Chondrocyte (in vitro differentiated cells): ENCODE data around the gene CDHR3. TPM values are rescaled to one million over a fixed set of nuclear protein-coding genes. Genes with fewer than 3 reads are reported as not detected.
A peak's percentile ranks its signal among the peaks of the same experiment; 100 is the strongest.

Experiments
- DNase-seq: peaks from one replicate; pipeline ENCODE4 v3.0.0; 2021; ENCODE audit warnings: mixed read lengths, low spot score
- H3K27ac Mint-ChIP-seq: one replicate; pipeline ENCODE4 v1.8.0; 2021; ENCODE audit warnings: mild to moderate bottlenecking, moderate library complexity, mixed read lengths; ENCODE audit not compliant: unreplicated experiment
- H3K27me3 Mint-ChIP-seq: 2 replicates; pipeline ENCODE4 v1.8.0; 2021; ENCODE audit warnings: low read depth, mixed read lengths
- H3K36me3 Mint-ChIP-seq: 2 replicates; pipeline ENCODE4 v1.8.0; 2021; ENCODE audit warnings: low read depth, mixed read lengths
- H3K4me1 Mint-ChIP-seq: 2 replicates; pipeline ENCODE4 v1.8.0; 2021; ENCODE audit warnings: low read depth, mild to moderate bottlenecking, mixed read lengths
- H3K4me3 Mint-ChIP-seq: one replicate; pipeline ENCODE4 v1.8.0; 2021; ENCODE audit warnings: mild to moderate bottlenecking, moderate library complexity, mixed read lengths; ENCODE audit not compliant: unreplicated experiment
- H3K9me3 Mint-ChIP-seq: 2 replicates; pipeline ENCODE4 v1.8.0; 2021; ENCODE audit warnings: low read depth, mixed read lengths
- total RNA-seq: library from RNA; stranded (reverse); gene quantifications from 3 replicates; pipeline ENCODE4 v1.2.1, GENCODE V29; 2021
- TF ChIP-seq, protein P1 (sequence below): fragments of 200-600 bp; sonication (generic); IDR thresholded peaks from 2 replicates; pipeline ENCODE4 v1.5.0; 2021; ENCODE audit warnings: antibody characterized with exemption, mild to moderate bottlenecking, moderate library complexity

The CDHR3 gene
- total RNA-seq, 1 donor from 2014 or later = 1.0 TPM

DNA sequence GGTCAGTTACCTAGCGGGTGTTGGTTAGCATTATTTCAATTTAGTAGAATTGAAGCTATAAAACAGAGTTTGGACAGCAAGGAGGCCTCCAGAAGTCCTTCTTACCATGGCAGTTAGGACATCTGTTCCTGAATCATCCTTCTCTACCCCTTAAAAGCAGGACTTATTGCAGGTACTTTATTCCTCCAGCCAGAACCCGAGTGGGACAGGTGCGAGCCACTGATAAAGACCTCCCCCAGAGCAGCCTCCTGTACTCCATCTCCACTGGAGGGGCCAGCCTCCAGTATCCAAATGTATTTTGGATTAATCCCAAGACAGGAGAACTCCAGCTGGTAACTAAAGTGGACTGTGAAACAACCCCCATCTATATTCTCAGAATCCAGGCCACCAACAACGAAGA lies 54.6 kb downstream of the CDHR3 start:
- Mint-ChIP-seq H3K27ac (no peak overlapping the region), H3K4me1 (peaks cover 43% of the 10 kb centered on the region), H3K4me3 (no peak overlapping the region), H3K27me3 (no peaks in the 10 kb centered on the region), H3K36me3 (no peaks in the 10 kb centered on the region), H3K9me3 (no peaks in the 10 kb centered on the region)
- DNase-seq = no peak
- TF ChIP-seq, protein P1, sequence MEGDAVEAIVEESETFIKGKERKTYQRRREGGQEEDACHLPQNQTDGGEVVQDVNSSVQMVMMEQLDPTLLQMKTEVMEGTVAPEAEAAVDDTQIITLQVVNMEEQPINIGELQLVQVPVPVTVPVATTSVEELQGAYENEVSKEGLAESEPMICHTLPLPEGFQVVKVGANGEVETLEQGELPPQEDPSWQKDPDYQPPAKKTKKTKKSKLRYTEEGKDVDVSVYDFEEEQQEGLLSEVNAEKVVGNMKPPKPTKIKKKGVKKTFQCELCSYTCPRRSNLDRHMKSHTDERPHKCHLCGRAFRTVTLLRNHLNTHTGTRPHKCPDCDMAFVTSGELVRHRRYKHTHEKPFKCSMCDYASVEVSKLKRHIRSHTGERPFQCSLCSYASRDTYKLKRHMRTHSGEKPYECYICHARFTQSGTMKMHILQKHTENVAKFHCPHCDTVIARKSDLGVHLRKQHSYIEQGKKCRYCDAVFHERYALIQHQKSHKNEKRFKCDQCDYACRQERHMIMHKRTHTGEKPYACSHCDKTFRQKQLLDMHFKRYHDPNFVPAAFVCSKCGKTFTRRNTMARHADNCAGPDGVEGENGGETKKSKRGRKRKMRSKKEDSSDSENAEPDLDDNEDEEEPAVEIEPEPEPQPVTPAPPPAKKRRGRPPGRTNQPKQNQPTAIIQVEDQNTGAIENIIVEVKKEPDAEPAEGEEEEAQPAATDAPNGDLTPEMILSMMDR = no peak

DNA sequence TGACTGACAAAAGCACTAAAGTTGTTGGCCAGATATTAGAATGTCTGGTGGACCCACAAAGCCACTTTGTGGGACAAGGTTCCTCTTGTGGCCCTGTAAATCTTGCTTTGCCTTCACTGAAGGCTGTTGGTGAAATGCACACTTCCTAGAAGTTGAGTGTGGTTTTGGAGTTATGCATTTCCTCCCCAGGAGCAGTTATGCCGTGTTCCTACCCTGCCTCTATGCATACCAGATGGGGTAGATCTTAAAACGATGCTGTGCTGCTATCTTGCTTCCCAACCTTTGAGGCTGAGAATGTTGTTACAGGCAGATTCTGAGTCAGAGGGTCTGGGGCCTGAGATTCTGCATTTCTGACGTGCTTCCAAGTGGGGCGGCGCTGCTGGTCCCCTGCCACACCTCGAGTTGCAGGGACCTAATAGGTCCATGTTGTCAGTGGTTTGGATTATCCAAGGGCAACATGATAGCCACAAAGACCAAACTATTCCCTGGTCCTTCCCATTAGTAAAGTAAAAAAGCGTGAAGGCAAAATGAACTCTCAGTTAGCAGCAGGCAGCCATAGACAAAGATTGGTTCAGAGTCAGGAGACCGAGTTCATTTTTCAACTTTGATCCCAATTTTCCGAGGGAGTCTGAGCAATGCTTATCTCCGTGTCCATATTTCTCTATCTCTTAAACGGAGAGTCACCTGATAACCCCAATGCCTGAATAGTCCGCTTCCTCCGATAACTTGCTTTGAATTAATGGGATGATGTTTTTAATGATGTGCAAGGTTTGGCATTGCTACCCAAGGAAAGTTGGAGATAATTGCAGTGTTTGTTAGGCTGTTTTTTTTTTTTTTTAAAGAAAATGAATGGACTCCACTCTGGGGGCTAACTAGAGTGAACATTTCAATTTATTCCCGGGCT lies 55.8 kb downstream of the CDHR3 start:
- H3K27me3 Mint-ChIP-seq = no peaks in the 10 kb centered on the region
- peaks cover 41% of the 10 kb centered on the region for H3K4me1 Mint-ChIP-seq
- no peaks in the 10 kb centered on the region for H3K9me3 Mint-ChIP-seq
- TF ChIP-seq, protein P1 = no peak
- DNase-seq = no peak
- H3K36me3 Mint-ChIP-seq = no peaks in the 10 kb centered on the region
- H3K4me3 Mint-ChIP-seq = no peak overlapping the region
- H3K27ac Mint-ChIP-seq = no peak overlapping the region

DNA sequence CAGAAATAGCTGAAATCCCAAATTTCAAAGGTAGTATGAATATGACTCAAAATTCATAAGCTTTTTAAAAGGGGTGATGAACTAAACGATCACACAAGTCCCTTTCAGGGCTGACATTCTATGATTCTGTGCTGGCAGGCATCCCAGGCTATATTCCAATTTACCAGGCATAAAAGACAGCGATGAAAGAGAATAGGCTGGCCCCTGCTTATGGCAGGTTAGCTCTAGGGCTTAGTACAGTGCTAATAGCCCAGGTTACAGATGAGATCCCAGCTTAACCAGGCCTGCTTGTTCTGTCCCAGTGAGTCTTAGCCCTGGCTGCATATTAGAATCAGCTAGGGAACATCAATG lies 56.4 kb downstream of the CDHR3 start:
- H3K27ac Mint-ChIP-seq = no peak overlapping the region
- no peak for DNase-seq
- H3K4me3 Mint-ChIP-seq = no peak overlapping the region
- H3K4me1 Mint-ChIP-seq = peaks cover 45% of the 10 kb centered on the region
- no peaks in the 10 kb centered on the region for H3K27me3 Mint-ChIP-seq
- TF ChIP-seq, protein P1 = no peak
- no peaks in the 10 kb centered on the region for H3K36me3 Mint-ChIP-seq
- no peaks in the 10 kb centered on the region for H3K9me3 Mint-ChIP-seq

DNA sequence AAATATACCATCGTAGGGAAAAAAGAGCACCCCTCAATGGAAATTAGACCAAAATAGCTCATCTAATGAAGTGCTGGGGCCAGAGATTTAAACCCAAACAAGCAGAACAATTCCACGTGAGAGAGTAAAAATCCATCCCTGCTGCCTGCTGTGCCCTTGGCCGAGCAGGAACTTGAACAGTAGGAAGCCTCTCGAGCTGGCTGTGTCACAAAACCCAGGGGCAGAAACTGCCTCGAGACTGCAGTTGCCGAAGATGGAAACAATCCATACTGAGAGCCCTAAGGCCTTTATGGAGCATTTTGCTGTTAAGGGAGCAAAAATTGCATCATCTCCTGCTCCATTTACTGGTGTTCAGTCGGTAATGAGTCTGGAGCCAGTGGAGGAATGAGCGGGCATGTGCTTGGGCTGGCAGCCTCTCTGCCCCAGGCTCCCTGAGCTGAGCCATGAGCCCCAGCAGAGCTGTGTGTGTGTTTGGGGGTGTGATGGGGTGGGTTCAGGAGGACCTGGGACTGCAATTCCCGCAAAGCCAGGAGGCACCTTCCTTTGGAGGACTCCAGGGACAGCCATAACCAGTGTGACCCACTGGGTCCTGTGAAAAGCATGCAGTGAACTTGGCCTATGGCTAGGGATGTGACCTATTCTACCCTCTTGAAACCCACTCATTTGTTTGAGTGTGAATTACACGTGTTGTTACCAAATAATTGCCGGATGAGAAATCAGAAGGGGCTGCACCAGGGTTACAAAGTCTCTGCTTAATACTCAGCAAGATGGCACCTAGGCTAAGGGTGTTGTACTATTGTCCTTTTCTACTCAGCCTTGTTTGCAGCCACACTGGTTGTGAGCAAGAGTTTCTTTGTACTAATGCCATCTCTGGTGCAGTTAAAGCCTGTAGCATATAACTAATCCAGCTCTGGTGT lies 58.3 kb downstream of the CDHR3 start:
- TF ChIP-seq, protein P1 = no peak
- DNase-seq = no peak
- Mint-ChIP-seq H3K9me3 (no peaks in the 10 kb centered on the region), H3K27me3 (peaks cover under 1% of the 10 kb centered on the region), H3K36me3 (no peaks in the 10 kb centered on the region), H3K4me1 (peaks cover 43% of the 10 kb centered on the region), H3K27ac (peak overlapping the region; percentile 94), H3K4me3 (no peak overlapping the region)

DNA sequence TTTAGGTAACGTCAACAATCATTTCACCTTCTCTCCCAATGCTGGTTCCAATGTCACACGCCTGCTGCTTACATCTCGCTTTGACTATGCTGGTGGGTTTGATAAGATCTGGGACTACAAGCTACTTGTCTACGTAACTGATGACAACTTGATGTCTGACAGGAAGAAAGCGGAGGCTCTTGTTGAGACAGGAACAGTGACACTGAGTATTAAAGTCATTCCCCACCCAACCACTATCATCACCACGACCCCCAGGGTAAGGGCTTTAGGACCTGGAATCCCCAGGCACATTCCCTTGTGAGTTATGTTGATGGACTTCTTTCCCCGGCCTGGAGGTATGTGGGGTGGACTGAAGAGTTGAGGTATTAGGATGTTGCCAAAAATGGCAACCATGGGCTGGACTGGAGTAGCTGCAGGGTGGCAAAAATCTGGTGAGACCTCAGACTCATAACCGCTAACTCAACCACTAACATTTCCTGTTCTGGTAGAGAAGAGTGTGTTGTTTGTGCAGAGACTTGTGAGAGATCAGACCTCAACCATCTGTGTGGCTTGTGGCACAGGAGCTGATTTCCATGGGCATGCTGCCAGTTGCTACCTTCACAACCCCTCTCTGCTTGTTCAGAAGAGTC lies 59.2 kb downstream of the CDHR3 start:
- H3K36me3 Mint-ChIP-seq = no peaks in the 10 kb centered on the region
- H3K9me3 Mint-ChIP-seq = no peaks in the 10 kb centered on the region
- H3K4me3 Mint-ChIP-seq = no peak overlapping the region
- peaks cover 42% of the 10 kb centered on the region for H3K4me1 Mint-ChIP-seq
- no peak for DNase-seq
- H3K27me3 Mint-ChIP-seq = peaks cover 5% of the 10 kb centered on the region
- TF ChIP-seq, protein P1 = no peak
- H3K27ac Mint-ChIP-seq = peak overlapping the region; percentile 27
